GM19025 (cell line): ENCODE measurements around the gene DYNLL1.
"Not testable (repeated sequence)": the region's sequence is repeated elsewhere in the genome, so short reads cannot be mapped to it uniquely, and the experiment has no call there.

ENCODE experiments used
- ATAC-seq: cut with Tn5 transposase; IDR thresholded peaks from one replicate; pipeline ENCODE4 v1.9.1; 2021; ENCODE audit warnings: mild to moderate bottlenecking, low read depth, moderate library complexity; ENCODE audit not compliant: unreplicated experiment

Gene DYNLL1

GRCh38 chr12:120504587-120504986 is 8.7 kb downstream of the DYNLL1 start:
- ATAC-seq: no peak

GRCh38 chr12:120508537-120508936 is 12.6 kb downstream of the DYNLL1 start:
- ATAC-seq: no peak

GRCh38 chr12:120514002-120514401 is 18.1 kb downstream of the DYNLL1 start:
- ATAC-seq: no peak

- ATAC-seq: no peak
These were observed 19.6 kb downstream of the DYNLL1 start for GRCh38 chr12:120515496-120515895.

GRCh38 chr12:120519324-120519723 is 23.4 kb downstream of the DYNLL1 start:
- not testable (repeated sequence) for ATAC-seq

GRCh38 chr12:120522568-120522967 is 26.7 kb downstream of the DYNLL1 start:
- no peak for ATAC-seq

GRCh38 chr12:120528861-120529525 is 33.1 kb downstream of the DYNLL1 start, which contains the start of gene COQ5:
Gene COQ5, minus strand, starts transcription at chr12:120529158. Its CDS starts 17 bp downstream, at chr12:120529141.
- ATAC-seq: peak; percentile 72

GRCh38 chr12:120529641-120530417 is 33.9 kb downstream of the DYNLL1 start:
- no peak for ATAC-seq

- ATAC-seq: not testable (repeated sequence)
These were observed 34.5 kb downstream of the DYNLL1 start for GRCh38 chr12:120530418-120530761.

GRCh38 chr12:120532701-120533238 is 36.9 kb downstream of the DYNLL1 start:
- no peak for ATAC-seq

GRCh38 chr12:120534203-120534702 is 38.3 kb downstream of the DYNLL1 start, which contains the start of gene RNF10:
Gene RNF10, plus strand, starts transcription at chr12:120534356. Its CDS starts 456 bp downstream, at chr12:120534812.
- peak; percentile 65 for ATAC-seq

- peak; percentile 25 for ATAC-seq
These were observed 39.1 kb downstream of the DYNLL1 start for GRCh38 chr12:120534703-120535655.

- no peak for ATAC-seq
These were observed 40.3 kb downstream of the DYNLL1 start for GRCh38 chr12:120536064-120536791.

GRCh38 chr12:120537856-120538220 is 41.9 kb downstream of the DYNLL1 start:
- no peak for ATAC-seq

GRCh38 chr12:120538281-120539156 is 42.6 kb downstream of the DYNLL1 start:
- no peak for ATAC-seq

GRCh38 chr12:120539303-120539702 is 43.4 kb downstream of the DYNLL1 start:
- no peak for ATAC-seq

GRCh38 chr12:120540445-120540844 is 44.5 kb downstream of the DYNLL1 start:
- no peak for ATAC-seq

GRCh38 chr12:120542166-120542565 is 46.3 kb downstream of the DYNLL1 start:
- no peak for ATAC-seq

GRCh38 chr12:120544691-120545090 is 48.8 kb downstream of the DYNLL1 start:
- no peak for ATAC-seq
